ENCODE data around the gene ATP2C2.

GRCh38 chr16:84425696-84426095 lies 57.4 kb downstream of the ATP2C2 start:
- no peak for TF ChIP-seq GATA2 (IDR thresholded peaks at IDR 0.05; ENCODE audit: low read depth, low read length)
- TF ChIP-seq GATA3 (IDR thresholded peaks at IDR 0.05; ENCODE audit: low read depth, low read length) = no peak
